Kidney glomerular epithelial cell (primary cell): Measurements from ENCODE around the gene RHBDD3.
"Not testable (repeated sequence)": the region's sequence is repeated elsewhere in the genome, so short reads cannot be mapped to it uniquely, and the experiment has no call there.

ENCODE experiments used
- DNase-seq: peaks from one replicate; lab custom pipeline; 2025; lab: John Stamatoyannopoulos, UW

RHBDD3 gene

GRCh38 chr22:29247891-29248290 lies 19.9 kb downstream of the RHBDD3 start:
- DNase-seq, result not testable (repeated sequence)

- DNase-seq, result peak; percentile 41
Measured at GRCh38 chr22:29245626-29246385, 22.0 kb downstream of the RHBDD3 start.

DNA sequence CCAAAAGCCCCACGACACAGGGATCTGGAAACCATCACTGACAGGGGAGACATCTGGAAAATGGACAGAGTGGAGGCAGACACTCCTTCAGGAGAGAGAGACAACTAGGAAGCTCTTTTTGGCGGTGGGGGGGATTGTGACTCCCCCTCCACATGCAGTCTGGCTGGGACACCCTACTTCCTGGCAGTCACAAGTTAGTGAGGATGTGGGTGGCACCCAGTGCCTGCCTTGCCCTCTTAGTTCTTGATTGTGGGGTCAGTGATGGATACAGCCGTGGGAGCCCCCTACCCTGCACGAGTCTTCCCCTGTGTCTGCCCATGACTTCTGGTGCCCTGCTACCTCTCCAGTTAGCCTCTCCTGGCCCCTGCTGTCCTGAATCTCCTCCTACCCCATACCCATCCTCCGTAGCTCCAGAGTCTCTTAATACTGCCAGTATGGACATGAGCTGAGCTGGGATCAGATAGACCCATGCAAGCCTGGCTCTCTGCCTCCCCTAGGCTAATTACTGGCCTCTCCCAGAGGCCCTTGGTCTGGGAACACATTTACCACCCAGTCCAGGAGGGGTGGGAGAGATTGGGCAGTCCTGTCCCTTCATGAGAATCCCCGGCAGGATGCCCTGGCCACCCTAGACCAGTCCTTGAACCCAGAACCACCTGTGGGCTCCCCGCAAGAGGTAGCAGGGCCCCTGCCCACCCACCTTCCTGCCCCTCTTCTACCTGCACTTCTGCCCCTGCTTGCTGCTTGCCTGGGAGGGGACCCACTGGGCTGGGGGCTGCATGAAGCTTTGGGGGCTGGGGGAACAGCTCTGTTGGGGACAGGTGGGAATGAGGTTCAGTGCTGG lies 22.8 kb downstream of the RHBDD3 start:
- DNase-seq, result no peak

GRCh38 chr22:29243874-29244446 lies 23.8 kb downstream of the RHBDD3 start:
- no peak for DNase-seq

GRCh38 chr22:29240481-29240880 lies 27.3 kb downstream of the RHBDD3 start:
- not testable (repeated sequence) for DNase-seq

- DNase-seq, result no peak
Measured at GRCh38 chr22:29233277-29233877, 34.4 kb downstream of the RHBDD3 start.

DNA sequence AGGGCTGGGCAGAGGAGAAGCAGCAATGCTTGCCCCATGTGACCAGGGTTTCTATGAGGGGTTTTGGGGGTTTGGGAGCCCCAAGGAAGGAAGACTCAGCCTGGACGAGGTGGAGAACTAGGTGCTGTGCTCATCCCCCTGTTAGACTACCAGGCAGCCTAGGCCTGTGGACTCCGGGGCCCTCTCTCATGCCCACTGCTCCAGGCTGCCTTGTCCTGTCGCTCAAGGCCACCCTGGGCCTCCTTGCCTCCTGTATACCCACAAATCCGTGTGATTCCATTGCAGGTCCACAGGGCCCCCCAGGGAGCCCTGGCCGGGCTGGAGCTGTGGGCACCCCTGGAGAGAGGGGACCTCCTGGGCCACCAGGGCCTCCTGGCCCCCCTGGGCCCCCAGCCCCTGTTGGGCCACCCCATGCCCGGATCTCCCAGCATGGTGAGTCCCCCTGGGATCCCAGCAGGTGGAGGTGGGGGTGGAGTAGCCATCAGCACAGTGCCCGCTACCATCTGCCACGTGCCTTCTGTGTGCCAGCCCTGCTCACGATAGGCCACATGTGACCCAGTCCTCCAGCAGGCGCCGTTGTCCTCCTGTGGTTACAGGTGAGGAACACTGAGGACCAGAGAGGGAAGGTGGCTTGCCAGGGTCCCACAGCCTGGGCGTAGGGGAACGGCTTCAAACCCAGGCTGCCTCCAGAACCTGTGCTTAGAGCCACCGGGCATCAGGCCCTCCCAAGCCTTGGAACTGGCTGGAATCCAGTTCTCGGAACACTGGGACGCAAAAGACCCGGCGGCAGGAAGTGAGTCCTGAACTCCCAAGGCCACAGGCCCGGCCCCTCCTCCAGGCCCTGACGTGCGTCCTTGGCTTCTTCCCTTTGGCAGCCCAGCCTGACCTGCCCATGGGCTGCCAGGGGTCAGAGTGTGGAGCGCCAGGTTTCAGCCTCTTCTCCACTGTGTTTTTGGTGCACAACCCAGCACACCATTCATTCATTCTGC lies 35.5 kb downstream of the RHBDD3 start:
- no peak for DNase-seq

- DNase-seq, result no peak
Measured at GRCh38 chr22:29230972-29231875, 36.6 kb downstream of the RHBDD3 start.

GRCh38 chr22:29226351-29226981 lies 41.3 kb downstream of the RHBDD3 start:
- no peak for DNase-seq

- DNase-seq, result no peak
Measured at GRCh38 chr22:29225422-29226090, 42.2 kb downstream of the RHBDD3 start.

DNA sequence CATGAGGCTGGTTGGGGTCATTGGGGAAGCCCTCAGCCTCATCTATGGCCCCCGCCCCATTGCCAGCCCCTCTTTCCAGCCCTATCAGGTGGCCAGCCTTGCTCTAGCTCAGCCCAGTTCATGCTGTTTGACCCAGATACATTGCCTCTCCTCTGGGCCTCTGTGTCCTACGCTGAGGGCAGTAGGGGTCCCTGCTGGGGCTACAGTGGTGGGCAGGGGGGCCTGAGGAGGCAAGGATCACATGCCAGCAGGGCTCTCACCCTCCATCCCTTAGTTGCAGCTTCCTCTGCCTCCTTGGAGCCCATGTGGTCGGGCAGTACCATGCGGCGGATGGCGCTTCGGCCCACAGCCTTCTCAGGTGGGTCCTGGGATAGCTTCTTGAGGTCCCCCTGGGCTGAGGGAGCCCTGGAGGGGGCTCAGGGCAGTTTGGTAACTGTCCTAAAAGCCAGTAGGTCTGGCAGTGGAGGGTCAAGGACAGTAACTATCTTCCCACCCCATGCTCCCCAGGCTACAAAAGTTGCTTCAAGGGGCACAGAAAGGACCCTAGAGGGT lies 42.8 kb downstream of the RHBDD3 start:
- no peak for DNase-seq

DNA sequence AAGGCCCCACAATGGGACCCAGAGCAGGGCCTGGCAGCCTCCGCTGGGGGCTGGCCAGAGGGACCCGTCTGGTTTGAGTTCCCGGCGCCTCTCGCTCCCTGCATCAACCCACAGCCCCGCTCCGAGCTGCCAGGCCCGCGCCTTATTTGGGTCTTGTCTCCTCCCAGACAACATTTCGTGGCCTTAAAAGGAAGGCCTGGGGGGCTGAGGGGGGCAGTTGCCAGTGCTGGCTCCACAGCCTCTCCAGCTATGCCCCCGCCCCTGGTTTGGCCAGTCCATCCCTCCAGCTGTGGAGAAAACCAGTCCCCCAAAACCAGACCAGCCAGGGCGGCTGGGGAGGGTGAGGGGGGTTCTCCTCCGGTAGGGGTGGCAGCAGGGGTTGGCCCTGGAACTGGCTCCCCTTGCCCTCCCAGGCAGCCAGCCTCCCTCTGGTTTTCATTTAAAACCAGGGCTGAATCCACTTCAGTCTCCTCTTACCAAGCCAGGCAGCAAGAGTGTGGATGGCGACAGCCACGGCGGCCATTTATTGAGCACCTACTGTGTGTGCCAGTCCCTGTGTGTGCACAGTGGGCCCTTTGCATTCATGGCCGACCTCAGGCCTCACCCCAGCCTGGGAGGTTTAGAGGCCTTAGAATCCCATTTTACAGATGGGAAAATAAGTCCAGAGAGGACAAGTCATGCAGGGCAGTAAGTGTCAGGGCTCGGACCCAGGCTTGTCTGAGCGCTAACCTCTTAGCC lies 43.5 kb downstream of the RHBDD3 start:
- DNase-seq, result no peak

GRCh38 chr22:29219881-29220670 lies 47.7 kb downstream of the RHBDD3 start:
- DNase-seq, result no peak

DNA sequence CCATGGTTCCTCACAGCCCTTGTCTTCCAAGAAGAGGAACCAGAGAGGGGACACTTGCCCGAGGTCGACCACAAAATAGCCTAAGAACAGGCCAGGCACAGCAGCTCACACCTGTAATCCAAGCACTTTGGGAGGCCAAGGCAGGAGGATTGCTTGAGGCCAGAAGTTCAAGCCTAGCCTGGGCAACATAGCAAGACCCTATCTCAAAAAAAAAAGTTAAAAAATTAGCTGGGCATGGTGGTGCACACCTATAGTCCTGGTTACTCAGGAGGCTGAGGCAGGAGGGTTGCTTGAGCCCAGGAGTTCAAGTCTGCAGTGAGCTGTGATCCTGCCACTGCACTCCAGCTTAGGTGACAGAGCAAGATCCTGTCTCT lies 48.4 kb downstream of the RHBDD3 start:
- not testable (repeated sequence) for DNase-seq

DNA sequence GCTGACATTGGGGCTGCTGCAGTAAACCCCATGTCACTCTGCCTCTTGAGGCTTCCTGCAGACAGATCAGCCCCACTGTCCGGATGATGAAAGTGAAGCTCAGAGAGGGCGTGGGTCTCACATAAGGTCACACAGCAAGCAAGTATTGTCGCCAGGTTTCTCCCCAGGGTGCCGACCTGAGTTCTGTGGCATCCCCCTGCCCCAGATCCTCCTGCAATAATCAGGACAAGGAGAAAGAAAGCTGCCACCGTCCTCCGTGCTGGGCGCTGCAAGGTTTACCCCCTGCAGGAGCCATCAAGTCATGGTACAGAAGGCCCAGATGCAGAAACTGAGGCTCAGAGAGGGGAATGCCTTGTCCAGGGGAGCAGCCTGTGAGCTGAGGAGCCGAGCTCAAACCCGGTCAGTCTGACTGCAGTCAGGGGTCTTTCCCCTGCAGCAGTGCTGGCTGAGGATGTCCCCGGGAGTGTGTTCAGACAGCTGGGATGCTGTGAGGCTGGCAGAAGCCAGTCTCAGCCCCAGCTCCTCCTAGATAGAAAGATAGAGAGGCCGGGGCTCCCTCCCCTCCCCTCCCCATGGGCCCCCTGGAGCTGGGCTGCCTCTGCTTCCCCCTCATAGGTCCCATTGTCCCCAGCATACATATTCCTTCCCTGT lies 48.9 kb downstream of the RHBDD3 start:
- DNase-seq, result no peak

DNA sequence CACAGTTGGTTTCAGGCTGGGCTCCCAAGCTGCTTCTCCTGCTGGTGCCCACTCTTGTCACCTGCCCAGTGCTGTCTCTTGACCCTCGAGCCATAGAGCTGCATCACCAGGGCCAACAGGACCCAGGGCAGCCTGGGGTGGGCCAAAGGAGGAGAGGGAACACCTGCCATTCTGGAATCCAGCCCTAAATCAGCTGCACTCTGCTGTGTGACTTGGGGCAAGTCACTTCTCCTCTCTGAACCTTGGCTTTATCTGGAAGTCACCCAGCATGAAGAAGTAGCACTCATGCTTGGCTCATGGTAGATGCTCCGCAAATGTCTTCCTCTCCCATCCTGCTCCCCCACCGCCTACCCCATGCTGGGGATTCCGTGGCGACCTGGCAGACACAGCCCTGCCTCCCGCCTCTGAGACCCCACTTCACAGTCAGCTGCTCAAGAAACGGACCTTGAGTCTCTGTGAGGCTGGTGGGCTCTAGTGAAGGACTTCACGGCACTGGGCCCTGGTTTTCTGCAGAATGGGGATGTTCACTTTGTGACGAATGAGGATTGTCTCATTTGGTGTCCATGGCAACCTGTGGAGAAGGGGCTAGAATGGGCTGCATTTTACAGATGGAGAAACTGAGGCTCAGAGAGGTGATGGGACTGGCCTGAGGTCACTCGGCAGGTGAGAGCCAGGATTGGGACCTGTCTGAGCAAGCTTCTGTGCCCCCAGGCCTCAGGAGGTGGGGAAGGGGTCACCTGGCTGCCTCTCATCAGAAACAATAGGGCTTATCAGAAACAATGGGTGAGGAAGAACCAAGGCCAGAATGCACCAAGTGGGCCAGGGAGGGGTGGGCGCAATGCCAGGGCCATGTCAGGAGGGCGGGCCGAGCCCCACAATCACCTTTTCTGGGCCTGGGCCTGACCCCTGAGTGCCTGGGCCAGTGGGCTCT lies 49.7 kb downstream of the RHBDD3 start:
- DNase-seq, result no peak
